NT2/D1 (cell line): Measurements from ENCODE around the gene ATP9A.

Experiments
- DNase-seq: peaks from one replicate; pipeline ENCODE4 v3.0.0-alpha.2; 2011; ENCODE audit warnings: low read depth, low spot score
- H3K27me3 ChIP-seq: 2 replicates; pipeline ENCODE4 v1.6.0; 2011; ENCODE audit warnings: mild to moderate bottlenecking; ENCODE audit not compliant: insufficient read length, insufficient read depth
- H3K36me3 ChIP-seq: 2 replicates; pipeline ENCODE4 v1.6.1; 2011; ENCODE audit warnings: mild to moderate bottlenecking, low read length, mixed read lengths; ENCODE audit not compliant: insufficient read depth, insufficient read length
- H3K4me1 ChIP-seq: 2 replicates; pipeline ENCODE4 v1.5.1; 2011; ENCODE audit not compliant: insufficient read depth, insufficient read length
- H3K4me3 ChIP-seq: 2 replicates; pipeline ENCODE4 v1.5.1; 2011; ENCODE audit warnings: low read depth; ENCODE audit not compliant: insufficient read length
- H3K9ac ChIP-seq: 2 replicates; pipeline ENCODE4 v1.6.0; 2011; ENCODE audit warnings: low read depth; ENCODE audit not compliant: insufficient read length
- H3K9me3 ChIP-seq: 2 replicates; pipeline ENCODE4 v1.5.1; 2011; ENCODE audit warnings: mild to moderate bottlenecking, low read length; ENCODE audit not compliant: insufficient read depth
- SUZ12 ChIP-seq: IDR thresholded peaks from 2 replicates; pipeline ENCODE4 v1.6.1; 2011; ENCODE audit not compliant: insufficient read length, insufficient read depth; ENCODE audit errors: extremely low read depth
- YY1 ChIP-seq: IDR thresholded peaks from 2 replicates; pipeline ENCODE4 v1.6.1; 2011; ENCODE audit not compliant: insufficient read length, insufficient read depth
- ZNF274 ChIP-seq: IDR thresholded peaks from 2 replicates; pipeline ENCODE4 v1.6.1; 2011; ENCODE audit warnings: mild to moderate bottlenecking, low read depth, low read length

The ATP9A gene

DNA sequence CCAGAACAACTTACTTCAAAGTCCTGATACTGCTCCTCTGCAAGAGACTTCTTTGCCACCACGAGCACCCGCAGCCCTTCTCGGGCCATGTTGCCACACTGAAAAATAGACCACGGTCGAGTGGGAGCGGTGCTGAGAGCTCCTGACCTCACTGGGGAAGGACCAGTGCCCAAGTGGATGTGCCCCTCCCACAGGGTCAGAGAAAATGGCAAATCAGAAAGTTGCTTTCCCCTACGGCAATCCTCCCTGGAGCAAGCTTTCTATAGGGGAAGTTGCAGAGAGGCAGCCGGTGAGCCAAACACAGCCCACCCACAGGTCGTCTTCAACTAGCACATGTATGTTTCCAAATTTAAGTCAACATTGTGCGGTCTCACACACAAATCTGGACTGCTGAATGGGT is 140.6 kb downstream of the ATP9A start:
- TF ChIP-seq YY1 (no peak), ZNF274 (no peak), SUZ12 (no peak)
- Histone ChIP-seq H3K9ac (no peak overlapping the region), H3K4me1 (peaks cover 2% of the 10 kb centered on the region), H3K36me3 (no peaks in the 10 kb centered on the region), H3K9me3 (no peaks in the 10 kb centered on the region), H3K27me3 (no peaks in the 10 kb centered on the region), H3K4me3 (no peak overlapping the region)
- no peak for DNase-seq

DNA sequence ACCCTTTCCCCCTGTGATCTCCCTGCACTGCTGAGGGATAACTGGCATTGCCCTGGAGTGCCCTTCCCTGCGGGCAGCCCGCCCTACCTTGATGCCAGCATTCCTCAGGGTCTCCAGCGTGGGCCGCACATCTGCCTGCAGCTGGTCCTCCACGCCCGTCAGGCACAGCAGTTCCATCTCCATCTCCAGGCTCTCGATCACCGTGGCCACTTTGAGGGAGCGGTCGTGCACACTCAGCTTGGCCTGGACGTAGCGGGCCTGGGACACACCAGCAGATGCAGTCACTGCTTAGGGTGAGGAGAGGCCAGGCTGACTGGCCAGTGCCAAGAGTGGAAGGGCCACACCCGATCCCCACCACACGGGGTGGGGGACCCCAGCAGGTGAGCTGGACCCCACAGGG is 143.1 kb downstream of the ATP9A start:
- H3K36me3 ChIP-seq: no peaks in the 10 kb centered on the region
- no peaks in the 10 kb centered on the region for H3K9me3 ChIP-seq
- peaks cover 2% of the 10 kb centered on the region for H3K4me1 ChIP-seq
- TF ChIP-seq SUZ12 (no peak), YY1 (no peak), ZNF274 (no peak)
- no peak overlapping the region for H3K4me3 ChIP-seq
- H3K9ac ChIP-seq: peak overlapping the region; percentile 17
- no peaks in the 10 kb centered on the region for H3K27me3 ChIP-seq
- no peak for DNase-seq

DNA sequence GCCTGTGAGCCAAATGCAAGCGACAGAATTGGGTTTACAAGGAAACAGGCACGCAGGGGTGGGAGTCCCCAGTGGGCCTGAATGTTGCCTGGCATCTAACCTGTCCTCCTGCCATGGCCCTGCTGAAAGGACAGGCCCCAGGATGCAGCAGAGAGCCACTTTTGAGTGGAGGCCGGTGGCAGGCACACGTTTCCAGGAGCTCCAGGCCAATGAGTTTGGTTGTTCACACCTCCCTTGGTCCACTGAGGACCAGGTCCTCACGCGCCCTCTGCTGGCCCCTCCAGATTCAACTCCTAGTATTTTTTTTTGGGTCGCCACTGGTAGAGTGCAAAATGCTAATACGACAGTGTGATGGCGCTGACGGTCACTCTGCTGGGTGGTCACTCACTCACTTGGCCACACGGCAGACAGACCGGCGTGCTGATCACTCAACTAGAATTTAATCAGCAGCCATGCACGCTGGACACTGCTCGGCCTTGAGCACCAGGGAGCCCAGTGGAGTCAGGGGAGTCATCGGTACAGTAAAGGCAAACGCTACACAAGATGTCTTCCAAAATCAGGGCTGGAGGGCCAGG is 143.9 kb downstream of the ATP9A start:
- Histone ChIP-seq H3K4me3 (no peak overlapping the region), H3K27me3 (no peaks in the 10 kb centered on the region), H3K4me1 (peaks cover 2% of the 10 kb centered on the region), H3K9ac (no peak overlapping the region), H3K9me3 (no peaks in the 10 kb centered on the region), H3K36me3 (no peaks in the 10 kb centered on the region)
- no peak for TF ChIP-seq YY1
- no peak for TF ChIP-seq SUZ12
- TF ChIP-seq ZNF274: no peak
- DNase-seq: peak; percentile 83

DNA sequence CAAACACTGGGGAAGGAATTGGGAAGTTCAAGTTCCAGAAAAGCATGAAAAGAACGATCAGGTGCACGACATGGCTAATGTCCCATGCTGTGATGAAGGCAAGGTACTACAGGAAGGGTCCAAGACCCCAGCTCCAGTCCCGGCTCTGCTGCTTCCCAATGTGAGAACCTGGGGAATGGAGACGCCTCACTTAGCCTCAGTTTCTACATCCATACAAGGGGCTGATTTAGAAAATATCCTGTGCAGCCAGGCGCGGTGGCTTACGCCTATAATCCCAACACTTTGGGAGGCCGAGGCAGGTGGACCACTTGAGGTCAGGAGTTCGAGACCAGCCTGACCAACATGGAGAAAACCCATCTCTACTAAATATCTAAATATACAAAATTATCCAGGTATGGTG is 144.9 kb downstream of the ATP9A start:
- H3K36me3 ChIP-seq: no peaks in the 10 kb centered on the region
- TF ChIP-seq SUZ12 (no peak), YY1 (no peak), ZNF274 (no peak)

DNA sequence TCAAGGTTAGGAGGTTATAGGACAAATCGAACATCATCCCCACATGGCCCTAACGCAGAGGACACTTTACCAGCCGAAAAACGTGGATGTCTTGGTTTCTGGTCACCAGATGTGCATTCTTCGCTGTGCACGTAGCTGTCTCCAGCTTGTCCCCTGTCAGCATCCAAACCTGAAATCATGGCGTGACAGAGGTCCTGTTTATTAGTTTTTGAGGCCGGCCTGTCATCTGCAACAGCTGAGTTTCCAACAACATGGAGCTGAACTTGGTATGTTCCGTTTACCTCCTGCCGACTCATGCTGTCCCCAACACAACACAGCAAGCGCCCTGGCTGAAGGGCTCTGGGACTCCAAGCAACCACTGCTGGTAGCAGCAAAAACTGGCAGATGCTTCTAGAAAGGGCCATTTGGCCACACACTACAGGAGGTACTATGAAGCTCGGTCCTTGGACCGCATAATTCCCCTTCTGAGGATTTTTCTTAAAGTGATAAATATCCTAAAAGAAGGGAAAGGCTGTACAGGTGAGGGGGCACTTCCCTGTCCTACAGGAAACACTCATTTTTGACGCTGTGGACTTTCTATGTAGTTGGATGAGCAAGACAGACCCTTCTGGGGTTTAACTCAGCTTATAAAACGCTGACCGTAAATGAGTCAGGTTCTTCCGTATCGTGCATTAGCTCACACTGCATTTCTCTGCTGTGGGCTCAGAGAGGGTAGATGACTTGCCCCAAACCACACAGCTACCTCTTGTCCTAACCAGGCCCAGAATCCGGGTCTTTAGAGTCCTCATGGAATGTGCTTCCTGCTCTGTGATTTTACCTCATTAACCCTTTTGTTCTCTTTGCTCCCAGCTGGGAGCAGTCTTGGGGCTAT is 146.0 kb downstream of the ATP9A start:
- Histone ChIP-seq H3K27me3 (no peaks in the 10 kb centered on the region), H3K4me3 (no peak overlapping the region), H3K36me3 (no peaks in the 10 kb centered on the region), H3K9ac (no peak overlapping the region), H3K4me1 (peaks cover 2% of the 10 kb centered on the region), H3K9me3 (no peaks in the 10 kb centered on the region)
- TF ChIP-seq SUZ12 (no peak), ZNF274 (no peak), YY1 (no peak)
- DNase-seq: no peak

More for the DNA sequence above, 144.9 kb downstream of the ATP9A start:
- Histone ChIP-seq H3K27me3 (no peaks in the 10 kb centered on the region), H3K4me3 (no peak overlapping the region), H3K9ac (no peak overlapping the region), H3K4me1 (peaks cover 2% of the 10 kb centered on the region), H3K9me3 (no peaks in the 10 kb centered on the region)
- no peak for DNase-seq

DNA sequence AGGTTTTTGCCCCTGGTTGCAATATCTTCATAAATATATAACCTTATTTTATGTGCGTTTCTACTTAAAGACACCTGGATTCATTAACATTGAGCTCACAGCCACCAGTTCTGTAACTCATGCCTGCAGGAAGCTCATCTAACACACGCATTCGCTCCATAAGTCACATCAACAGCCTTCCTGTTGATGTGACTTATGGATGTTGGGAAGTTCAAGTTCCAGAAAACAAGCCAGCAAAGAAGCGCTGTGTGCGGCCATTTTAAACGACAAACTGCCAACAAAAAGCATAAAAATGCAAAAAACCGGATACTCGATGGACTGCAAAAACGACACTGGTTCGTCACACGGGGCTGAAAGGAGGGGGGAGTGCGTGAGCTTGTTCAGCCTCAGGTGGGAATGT is 147.8 kb downstream of the ATP9A start:
- H3K9ac ChIP-seq: no peak overlapping the region

DNA sequence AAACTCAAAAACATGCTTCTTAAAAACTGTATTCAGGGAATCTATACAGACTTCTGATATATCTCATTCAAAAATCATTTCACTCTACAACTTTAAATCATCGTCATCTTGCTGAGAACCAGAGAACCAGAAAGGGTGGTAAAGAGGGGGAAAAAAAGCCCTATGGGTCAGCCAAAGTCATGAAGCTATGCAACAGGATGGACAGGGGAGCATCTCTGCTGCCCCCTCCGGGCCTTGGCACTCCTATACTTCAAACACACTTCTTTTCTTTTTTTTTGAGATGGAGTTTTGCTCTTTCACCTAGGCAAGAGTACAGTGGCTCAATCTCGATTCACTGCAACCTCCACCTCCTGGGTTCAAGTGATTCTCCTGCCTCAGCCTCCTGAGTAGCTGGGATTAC is 152.1 kb downstream of the ATP9A start:
- no peak overlapping the region for H3K4me3 ChIP-seq

More for the DNA sequence above, 147.8 kb downstream of the ATP9A start:
- TF ChIP-seq ZNF274: no peak
- TF ChIP-seq YY1: no peak
- no peak for TF ChIP-seq SUZ12
- Histone ChIP-seq H3K27me3 (no peaks in the 10 kb centered on the region), H3K36me3 (no peaks in the 10 kb centered on the region), H3K4me1 (peaks cover 2% of the 10 kb centered on the region), H3K9me3 (no peaks in the 10 kb centered on the region), H3K4me3 (no peak overlapping the region)
- DNase-seq: no peak

More for the DNA sequence above, 152.1 kb downstream of the ATP9A start:
- H3K36me3 ChIP-seq: no peaks in the 10 kb centered on the region
- no peaks in the 10 kb centered on the region for H3K9me3 ChIP-seq
- TF ChIP-seq SUZ12 (no peak), ZNF274 (no peak), YY1 (no peak)
- no peak overlapping the region for H3K9ac ChIP-seq
- no peaks in the 10 kb centered on the region for H3K27me3 ChIP-seq
- DNase-seq: no peak
- H3K4me1 ChIP-seq: no peaks in the 10 kb centered on the region
